ENCODE results near the gene IRF2.

- TF ChIP-seq SMC3 (IDR thresholded peaks at IDR 0.05) (no peak), CTCF (IDR thresholded peaks at IDR 0.05) (no peak), CEBPB (IDR thresholded peaks at IDR 0.05) (no peak), KDM1A (IDR thresholded peaks at IDR 0.05; ENCODE audit: low read depth) (no peak), PBX3 (IDR thresholded peaks at IDR 0.05) (no peak), POLR2A (IDR thresholded peaks at IDR 0.05; ENCODE audit: low read length) (no peak), MAZ (IDR thresholded peaks at IDR 0.05; ENCODE audit: borderline replicate concordance, low read depth, low read length) (no peak), CHD2 (IDR thresholded peaks at IDR 0.05; ENCODE audit: low read length, partially characterized antibody) (no peak), ZFP36 (IDR thresholded peaks at IDR 0.05; ENCODE audit: borderline replicate concordance, partially characterized antibody) (no peak), NR3C1 (IDR thresholded peaks at IDR 0.05) (no peak), MAFK (IDR thresholded peaks at IDR 0.05; ENCODE audit: partially characterized antibody) (no peak), POLR2AphosphoS2 (conservative IDR thresholded peaks at IDR 0.05; ENCODE audit: low read length) (no peak), EHMT2 (IDR thresholded peaks at IDR 0.05; ENCODE audit: low read depth) (no peak)
Measured at GRCh38 chr4:184392748-184393559, 81.4 kb downstream of the IRF2 start.
